Right ventricle myocardium superior (tissue), 1 donor: Measurements from ENCODE around the gene PLK1. TPM values are rescaled to one million over a fixed set of nuclear protein-coding genes. Genes with fewer than 3 reads are reported as not detected.

Source experiments
- ATAC-seq: fragments of 200-7000 bp; cut with Tn5 transposase; one replicate; pipeline ENCODE4 v1.9.1; 2020; ENCODE audit warnings: mild to moderate bottlenecking; ENCODE audit not compliant: poor library complexity
- DNase-seq: peaks from one replicate; pipeline ENCODE4 v3.0.0-alpha.2; 2020
- intact Hi-C: fragments of 100-400 bp; cut with DNase I; formaldehyde crosslinking; loops from one replicate; pipeline ENCODE4 v1.11.2; 2022
- total RNA-seq: library from RNA; stranded (reverse); fragmentation: NEBNext Ultra II Directional; extraction: Animal tissue kit (Norgen Biotek cat#: 25700); gene quantifications from one replicate; pipeline ENCODE4 v1.2.1, GENCODE V29; 2021
- donor health status: DM: no; HTN: yes; CAD: no; lungs with severe emphysema.

Gene PLK1
- total RNA-seq, 1 donor from 2014 or later, result 1.2 TPM

GRCh38 chr16:23676924-23677480 lies 1.7 kb upstream of the PLK1 start:
- ATAC-seq (no peak), DNase-seq (no peak)
- intact Hi-C loops, result no loop called here

DNA sequence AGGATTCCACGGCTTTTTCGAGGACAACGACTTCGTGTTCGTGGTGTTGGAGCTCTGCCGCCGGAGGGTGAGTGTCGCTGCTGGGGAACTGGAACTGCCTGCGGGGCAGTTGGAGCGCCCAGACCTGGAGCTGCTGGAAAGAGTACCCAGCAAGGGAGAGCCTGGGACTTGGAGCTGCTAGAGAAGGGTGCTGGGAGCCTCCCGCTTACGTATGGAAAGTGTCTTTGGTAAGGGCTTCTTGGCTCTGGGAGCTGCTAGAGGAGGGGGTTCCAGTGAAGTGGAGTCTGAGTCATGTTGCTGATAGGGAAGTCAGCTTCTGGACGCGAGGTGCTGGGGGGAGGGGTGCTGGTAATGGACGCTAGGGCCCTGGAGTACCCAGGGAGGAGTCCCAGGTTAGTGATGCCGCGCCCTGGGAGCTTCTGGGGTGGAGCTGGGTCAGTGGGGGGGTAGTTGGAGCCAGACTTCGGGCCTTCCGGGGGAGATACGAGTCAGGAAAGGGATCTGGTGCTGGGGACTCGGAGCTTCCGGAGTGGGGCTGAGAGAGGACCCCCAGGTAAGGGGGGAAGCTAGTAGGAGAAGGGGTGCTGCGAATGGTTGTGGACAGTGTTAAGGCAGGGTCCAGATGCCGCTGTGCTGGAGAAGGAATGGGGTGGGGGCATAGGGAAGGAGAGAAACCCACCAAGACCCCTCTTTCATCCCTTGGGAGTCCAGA lies 741 bp downstream of the PLK1 start:
- intact Hi-C loops, result no loop called here
- ATAC-seq, result no peak
- no peak for DNase-seq

DNA sequence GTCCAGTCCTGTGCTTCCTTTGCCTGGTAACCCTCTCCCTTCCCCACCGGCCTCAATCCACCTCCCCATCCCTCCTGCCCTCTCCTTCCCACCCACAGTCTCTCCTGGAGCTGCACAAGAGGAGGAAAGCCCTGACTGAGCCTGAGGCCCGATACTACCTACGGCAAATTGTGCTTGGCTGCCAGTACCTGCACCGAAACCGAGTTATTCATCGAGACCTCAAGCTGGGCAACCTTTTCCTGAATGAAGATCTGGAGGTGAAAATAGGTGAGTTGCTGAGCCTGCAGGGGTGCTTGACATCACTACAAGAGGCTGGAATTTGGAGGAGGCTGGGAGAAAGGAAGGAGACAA lies 1.3 kb downstream of the PLK1 start:
- intact Hi-C loops, result no loop called here
- DNase-seq (no peak), ATAC-seq (no peak)

GRCh38 chr16:23682181-23682580 lies 3.5 kb downstream of the PLK1 start:
- no peak for DNase-seq
- no peak for ATAC-seq
- intact Hi-C loops, result no loop called here

GRCh38 chr16:23683487-23683886 lies 4.8 kb downstream of the PLK1 start:
- no peak for DNase-seq
- intact Hi-C loops, result no loop called here
- no peak for ATAC-seq

DNA sequence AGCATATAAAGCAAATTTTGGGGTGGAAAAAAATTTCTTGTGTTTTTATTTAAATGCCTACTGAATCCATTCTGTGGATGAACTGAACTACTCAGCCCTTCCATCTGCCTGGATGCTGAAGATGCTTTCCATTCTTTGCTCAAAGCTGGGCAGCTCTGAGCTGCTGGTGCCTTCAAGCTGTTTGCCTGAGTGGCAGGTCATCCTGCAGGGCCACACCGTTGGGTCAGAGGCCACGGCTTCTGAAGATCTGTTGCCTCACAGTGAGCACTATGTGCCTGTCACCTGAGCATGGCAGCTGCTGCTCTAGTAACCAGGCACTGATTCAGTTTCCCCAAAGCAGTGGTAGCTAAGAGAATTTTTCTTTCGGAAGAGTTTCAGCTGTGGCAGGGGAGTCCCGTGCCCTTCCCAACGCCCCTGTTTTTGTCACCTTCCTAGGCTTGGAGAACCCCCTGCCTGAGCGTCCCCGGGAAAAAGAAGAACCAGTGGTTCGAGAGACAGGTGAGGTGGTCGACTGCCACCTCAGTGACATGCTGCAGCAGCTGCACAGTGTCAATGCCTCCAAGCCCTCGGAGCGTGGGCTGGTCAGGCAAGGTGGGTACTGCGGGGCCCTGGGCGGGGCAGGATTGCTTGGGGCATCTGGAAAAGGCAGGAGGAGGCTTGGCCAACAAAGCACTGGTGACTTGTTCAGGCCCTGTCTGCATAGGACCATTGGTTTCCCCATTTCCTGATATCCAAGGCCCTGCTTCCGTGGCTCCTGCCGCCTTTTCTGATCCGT lies 8.5 kb downstream of the PLK1 start:
- no peak for DNase-seq
- intact Hi-C loops, result no loop called here
- no peak for ATAC-seq

DNA sequence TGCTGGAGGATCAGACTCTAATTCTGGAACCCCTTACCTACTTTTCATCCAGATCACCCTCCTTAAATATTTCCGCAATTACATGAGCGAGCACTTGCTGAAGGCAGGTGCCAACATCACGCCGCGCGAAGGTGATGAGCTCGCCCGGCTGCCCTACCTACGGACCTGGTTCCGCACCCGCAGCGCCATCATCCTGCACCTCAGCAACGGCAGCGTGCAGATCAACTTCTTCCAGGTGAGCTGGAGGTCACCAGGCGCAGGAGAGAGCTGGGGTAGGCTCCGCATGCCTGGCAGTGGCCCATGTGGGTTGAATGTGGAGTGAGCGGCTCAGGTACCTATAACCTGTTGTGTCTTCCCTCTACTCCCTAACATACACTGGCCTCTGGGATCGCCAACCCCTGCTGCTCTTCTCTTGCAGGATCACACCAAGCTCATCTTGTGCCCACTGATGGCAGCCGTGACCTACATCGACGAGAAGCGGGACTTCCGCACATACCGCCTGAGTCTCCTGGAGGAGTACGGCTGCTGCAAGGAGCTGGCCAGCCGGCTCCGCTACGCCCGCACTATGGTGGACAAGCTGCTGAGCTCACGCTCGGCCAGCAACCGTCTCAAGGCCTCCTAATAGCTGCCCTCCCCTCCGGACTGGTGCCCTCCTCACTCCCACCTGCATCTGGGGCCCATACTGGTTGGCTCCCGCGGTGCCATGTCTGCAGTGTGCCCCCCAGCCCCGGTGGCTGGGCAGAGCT lies 10.9 kb downstream of the PLK1 start:
- intact Hi-C loops, result no loop called here
- ATAC-seq, result no peak
- DNase-seq, result no peak

- no peak for DNase-seq
- ATAC-seq, result no peak
- intact Hi-C loops, result no loop called here
Measured at GRCh38 chr16:23690771-23691482, 12.2 kb downstream of the PLK1 start.

- ATAC-seq, result no peak
- no peak for DNase-seq
- intact Hi-C loops, result no loop called here
Measured at GRCh38 chr16:23691483-23692189, 12.9 kb downstream of the PLK1 start.

DNA sequence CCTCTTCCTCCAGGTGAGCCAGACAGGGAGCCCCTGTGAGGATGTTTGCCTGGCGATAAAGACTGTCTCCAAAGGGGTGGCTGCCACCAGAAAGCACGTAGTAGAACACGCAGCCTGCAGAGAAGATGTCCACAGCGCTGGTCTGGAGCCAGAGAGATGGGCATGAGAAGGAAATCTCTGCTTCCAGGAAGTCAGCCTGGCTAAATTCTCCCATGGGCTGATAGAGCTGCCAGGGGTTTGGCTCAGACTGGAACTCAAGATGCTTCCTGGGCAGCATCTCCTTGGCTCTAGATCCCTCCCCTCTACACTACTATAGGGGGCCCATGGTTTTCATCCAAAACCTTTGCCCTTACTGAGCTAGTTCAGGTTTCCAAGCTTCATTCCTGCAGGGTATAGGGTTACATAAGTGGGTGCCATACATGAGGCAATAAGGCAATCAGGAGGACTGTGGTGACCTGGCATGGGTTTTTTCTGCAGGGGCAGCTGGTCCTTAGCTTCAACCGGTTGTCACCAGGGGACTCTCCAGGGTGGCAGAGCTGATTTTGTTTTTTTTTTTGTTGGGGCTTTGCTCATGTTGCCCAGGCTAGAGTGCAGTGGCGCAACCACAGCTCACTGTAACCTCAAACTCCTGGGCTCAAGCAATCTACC lies 13.6 kb downstream of the PLK1 start:
- DNase-seq (no peak), ATAC-seq (no peak)
- intact Hi-C loops, result no loop called here

DNA sequence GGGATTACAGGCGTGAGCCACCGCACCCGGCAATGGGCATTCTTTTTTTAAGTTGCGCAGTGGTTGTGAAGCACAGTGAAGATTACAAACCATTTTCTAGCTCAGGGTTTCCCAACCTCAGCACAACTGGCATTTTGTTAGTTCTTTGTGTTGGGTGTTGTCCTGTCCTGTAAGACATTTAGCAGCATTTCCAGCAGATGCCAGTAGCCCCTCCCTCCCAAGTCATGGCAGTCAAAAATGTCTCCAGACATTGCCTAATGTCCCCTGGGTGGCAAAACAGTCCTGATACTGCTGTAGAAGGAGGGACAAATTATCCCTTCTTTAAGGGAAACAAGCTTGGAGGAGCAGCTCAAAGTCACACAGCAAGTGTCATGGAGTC lies 15.6 kb downstream of the PLK1 start:
- ATAC-seq (no peak), DNase-seq (no peak)
- intact Hi-C loops, result no loop called here

GRCh38 chr16:23694644-23695373 lies 16.1 kb downstream of the PLK1 start:
- DNase-seq, result no peak
- intact Hi-C loops, result no loop called here
- peak; percentile 48 for ATAC-seq

DNA sequence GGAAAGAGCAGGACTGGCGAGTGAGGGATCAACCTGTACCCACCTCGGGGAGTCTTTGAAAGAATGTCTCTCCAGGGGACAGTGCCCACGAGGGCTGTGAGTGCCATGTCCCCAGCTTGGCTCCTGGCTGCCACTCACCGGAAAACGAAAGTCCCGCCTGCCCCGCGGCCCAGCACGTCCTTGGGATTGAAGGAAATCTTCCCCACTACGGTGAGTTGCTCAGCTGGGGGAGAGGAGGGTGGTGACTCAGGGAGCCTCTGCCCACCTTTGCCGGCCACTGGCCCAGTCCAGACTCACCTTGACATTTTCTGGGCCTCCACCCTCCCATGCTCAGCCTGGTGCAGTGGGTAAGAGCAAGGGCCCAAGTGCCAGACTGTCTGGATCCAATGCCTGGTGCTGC lies 17.1 kb downstream of the PLK1 start:
- intact Hi-C loops, result no loop called here
- ATAC-seq (no peak), DNase-seq (no peak)

DNA sequence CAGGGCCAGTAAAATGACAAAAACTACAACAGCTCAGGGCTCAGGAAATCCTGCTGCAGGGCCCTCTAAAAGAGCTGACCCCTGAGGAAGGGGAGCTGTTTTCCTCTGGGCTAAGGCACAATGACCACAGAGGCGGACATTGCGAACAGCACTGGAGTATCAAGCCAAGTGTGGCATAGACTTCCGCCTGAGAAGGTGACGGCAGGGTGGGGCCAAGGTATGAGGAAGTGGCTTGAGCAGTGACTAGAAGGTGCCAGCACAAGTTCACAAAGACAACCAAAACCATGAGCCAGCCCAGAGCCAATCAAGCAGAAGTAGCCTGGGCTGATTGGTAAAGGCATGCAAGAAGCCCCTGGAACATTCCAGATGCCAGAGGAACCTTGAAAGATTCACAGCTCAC lies 20.4 kb downstream of the PLK1 start:
- intact Hi-C loops, result no loop called here
- ATAC-seq (no peak), DNase-seq (no peak)

DNA sequence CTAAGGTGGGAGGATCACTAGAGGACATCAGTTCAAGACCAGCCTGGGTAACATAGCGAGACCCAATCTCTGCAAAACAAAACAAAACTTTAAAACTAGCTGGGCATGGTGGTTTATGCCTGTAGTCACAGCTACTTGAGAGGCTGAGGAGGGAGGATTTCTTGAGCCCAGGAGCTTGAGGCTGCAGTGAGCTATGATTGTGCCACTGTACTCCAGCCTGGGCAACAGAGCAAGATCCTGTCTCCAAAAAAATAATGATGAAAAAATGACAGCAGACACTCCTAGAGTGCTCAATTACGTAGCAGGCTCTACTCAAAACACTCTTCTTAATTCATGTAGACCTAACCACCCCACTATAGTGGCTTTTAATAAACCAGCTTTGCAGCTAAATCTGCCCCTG lies 21.4 kb downstream of the PLK1 start:
- no peak for DNase-seq
- intact Hi-C loops, result no loop called here
- no peak for ATAC-seq

- ATAC-seq (no peak), DNase-seq (no peak)
- intact Hi-C loops, result no loop called here
Measured at GRCh38 chr16:23700509-23700908, 21.8 kb downstream of the PLK1 start.

GRCh38 chr16:23701045-23701444 lies 22.4 kb downstream of the PLK1 start:
- intact Hi-C loops, result no loop called here
- DNase-seq (no peak), ATAC-seq (no peak)
